Measurements from ENCODE around the gene TNIK.
"Not testable (repeated sequence)": the region's sequence is repeated elsewhere in the genome, so short reads cannot be mapped to it uniquely, and the experiment has no call there.

The TNIK gene

GRCh38 chr3:171256445-171257250 lies 203.6 kb downstream of the TNIK start:
- no peak for DNase-seq (ENCODE audit: low read depth in 2 of 2)

- no peak for DNase-seq (ENCODE audit: low read depth in 2 of 2)
Observed at GRCh38 chr3:171255236-171255806, 204.9 kb downstream of the TNIK start.

- no peak for DNase-seq (ENCODE audit: low read depth in 2 of 2)
Observed at GRCh38 chr3:171254315-171254714, 205.9 kb downstream of the TNIK start.

GRCh38 chr3:171251835-171252234 lies 208.4 kb downstream of the TNIK start:
- no peak for DNase-seq (ENCODE audit: low read depth in 2 of 2)

GRCh38 chr3:171250444-171250843 lies 209.8 kb downstream of the TNIK start:
- no peak for DNase-seq (ENCODE audit: low read depth in 2 of 2)

- DNase-seq (ENCODE audit: low read depth in 2 of 2) = no peak
Observed at GRCh38 chr3:171249245-171249644, 211.0 kb downstream of the TNIK start.

GRCh38 chr3:171248426-171249111 lies 211.6 kb downstream of the TNIK start:
- DNase-seq (ENCODE audit: low read depth in 2 of 2) = no peak

GRCh38 chr3:171245796-171246765 lies 214.1 kb downstream of the TNIK start:
- no peak for DNase-seq (ENCODE audit: low read depth in 2 of 2)

- no peak for DNase-seq (ENCODE audit: low read depth in 2 of 2)
Observed at GRCh38 chr3:171242951-171243350, 217.3 kb downstream of the TNIK start.

- DNase-seq (ENCODE audit: low read depth in 2 of 2) = no peak
Observed at GRCh38 chr3:171242170-171242569, 218.0 kb downstream of the TNIK start.

GRCh38 chr3:171241655-171242054 lies 218.6 kb downstream of the TNIK start:
- DNase-seq (ENCODE audit: low read depth in 2 of 2) = not testable (repeated sequence)

GRCh38 chr3:171240504-171240835 lies 219.7 kb downstream of the TNIK start:
- DNase-seq (ENCODE audit: low read depth in 2 of 2) = no peak

GRCh38 chr3:171239757-171240503 lies 220.3 kb downstream of the TNIK start:
- no peak for DNase-seq (ENCODE audit: low read depth in 2 of 2)

GRCh38 chr3:171237009-171237385 lies 223.2 kb downstream of the TNIK start:
- DNase-seq (ENCODE audit: low read depth in 2 of 2) = no peak

- DNase-seq (ENCODE audit: low read depth in 2 of 2) = no peak
Observed at GRCh38 chr3:171236265-171237008, 223.8 kb downstream of the TNIK start.

GRCh38 chr3:171234298-171235010 lies 225.8 kb downstream of the TNIK start:
- DNase-seq (ENCODE audit: low read depth in 2 of 2) = no peak

GRCh38 chr3:171231361-171231760 lies 228.8 kb downstream of the TNIK start:
- DNase-seq (ENCODE audit: low read depth in 2 of 2) = no peak

- DNase-seq (ENCODE audit: low read depth in 2 of 2) = no peak
Observed at GRCh38 chr3:171230865-171231264, 229.3 kb downstream of the TNIK start.

GRCh38 chr3:171229173-171229572 lies 231.0 kb downstream of the TNIK start:
- DNase-seq (ENCODE audit: low read depth in 2 of 2) = no peak

GRCh38 chr3:171228240-171228639 lies 232.0 kb downstream of the TNIK start:
- DNase-seq (ENCODE audit: low read depth in 2 of 2) = no peak

Measured in stimulated activated CD4-positive, alpha-beta T cell treated with anti-CD3 and anti-CD28 coated beads, Interleukin-1b, Interleukin-23, amount 100 ng/mL, for 1 hour (primary cell).